Heart left ventricle (tissue), 13 donors: ENCODE results near the gene KRT4.

Experiments
- POLR2A ChIP-seq, 2 donors: fragments of 450-650 bp; IDR thresholded peaks; one replicate each; pipeline ENCODE4 v1.6.1; 2017; ENCODE audit warnings: antibody characterized with exemption in 2 of 2, mild to moderate bottlenecking in 2 of 2, moderate library complexity in 2 of 2
- TF ChIP-seq, protein P1 (sequence below), 12 donors: fragments of 200-600 bp; sonication (generic) in 4 of 12; IDR thresholded peaks; one replicate each; pipeline versions ENCODE4 v1.5.0 to v1.8.0; 2018 to 2022; ENCODE audit warnings: antibody characterized with exemption in 12 of 12, mild to moderate bottlenecking in 5 of 12
- donor health status: ischemic (EF 13 %, LVEDD 7.1; RV severe dilation, severe dysfunction).
- donor health status: DM: no; HTN: yes; CAD: no.
- donor health status: DM: no; HTN: no; CAD: no.
- donor health status: ischemic (EF 25% LVEDD 6.9; RV normal size, moderate dysfunction).
- donor health status: ischemic (EF 25% LVEDD 5.7; RV mildly dilated, moderate dysfunction).
- donor health status: ischemic (EF 35%, LVEDD 5.7; RV mildly dilated, moderate dysfunction).
- donor health status: nonischemic (EF 11% LVEDD 7.7; RV severe dilation, severe dysfunction).
- donor health status: DM: yes; HTN: yes; CAD: no.
- donor health status: PGD.
- donor health status: ischemic (EF 29% LVEDD 5.4; RV normal size, mild dysfunction).
- donor health status: nonischemic (EF 23%, LVEDD 6.1; RV moderate dilation, normal function).

DNA sequence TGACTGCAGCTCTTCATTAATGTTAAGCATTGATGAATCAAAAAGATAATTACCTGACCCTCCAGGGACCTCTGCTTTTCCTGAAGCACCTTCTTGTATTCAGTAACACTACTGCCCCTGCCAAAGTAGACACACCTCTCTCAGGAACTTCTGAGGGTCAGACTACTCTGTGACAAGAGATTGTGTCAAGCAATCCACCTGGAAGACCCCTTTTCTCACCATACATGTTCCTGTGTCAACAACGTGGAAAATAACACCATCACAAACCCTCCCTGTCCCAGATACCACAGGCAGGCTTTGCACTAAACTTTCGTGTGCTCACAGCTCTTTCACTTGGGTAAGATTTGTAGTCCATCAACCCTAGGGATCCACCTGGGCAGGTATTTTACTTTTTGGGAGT, 49.9 kb downstream of the KRT4 start:
- TF ChIP-seq, protein P1, sequence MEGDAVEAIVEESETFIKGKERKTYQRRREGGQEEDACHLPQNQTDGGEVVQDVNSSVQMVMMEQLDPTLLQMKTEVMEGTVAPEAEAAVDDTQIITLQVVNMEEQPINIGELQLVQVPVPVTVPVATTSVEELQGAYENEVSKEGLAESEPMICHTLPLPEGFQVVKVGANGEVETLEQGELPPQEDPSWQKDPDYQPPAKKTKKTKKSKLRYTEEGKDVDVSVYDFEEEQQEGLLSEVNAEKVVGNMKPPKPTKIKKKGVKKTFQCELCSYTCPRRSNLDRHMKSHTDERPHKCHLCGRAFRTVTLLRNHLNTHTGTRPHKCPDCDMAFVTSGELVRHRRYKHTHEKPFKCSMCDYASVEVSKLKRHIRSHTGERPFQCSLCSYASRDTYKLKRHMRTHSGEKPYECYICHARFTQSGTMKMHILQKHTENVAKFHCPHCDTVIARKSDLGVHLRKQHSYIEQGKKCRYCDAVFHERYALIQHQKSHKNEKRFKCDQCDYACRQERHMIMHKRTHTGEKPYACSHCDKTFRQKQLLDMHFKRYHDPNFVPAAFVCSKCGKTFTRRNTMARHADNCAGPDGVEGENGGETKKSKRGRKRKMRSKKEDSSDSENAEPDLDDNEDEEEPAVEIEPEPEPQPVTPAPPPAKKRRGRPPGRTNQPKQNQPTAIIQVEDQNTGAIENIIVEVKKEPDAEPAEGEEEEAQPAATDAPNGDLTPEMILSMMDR (IDR thresholded peaks at IDR 0.05), result no peak
- TF ChIP-seq POLR2A (IDR thresholded peaks at IDR 0.05), result no peak
